GM20000 (cell line): ENCODE results near the gene PTGES3.
"Not testable (repeated sequence)": the region's sequence is repeated elsewhere in the genome, so short reads cannot be mapped to it uniquely, and the experiment has no call there.

Experiments
- DNase-seq: peaks from one replicate; pipeline ENCODE4 v3.0.0; 2012; ENCODE audit warnings: low spot score
- CTCF ChIP-seq: IDR thresholded peaks from 2 replicates; pipeline ENCODE4 v1.5.1; 2012; ENCODE audit warnings: mild to moderate bottlenecking, control low read depth; ENCODE audit errors: extremely low read depth, missing control alignments

The PTGES3 gene

GRCh38 chr12:56668197-56668457, 20.0 kb downstream of the PTGES3 start:
- no peak for DNase-seq
- no peak for TF ChIP-seq CTCF

- no peak for DNase-seq
- no peak for TF ChIP-seq CTCF
These were observed 26.0 kb downstream of the PTGES3 start for GRCh38 chr12:56661979-56662638.

- no peak for TF ChIP-seq CTCF
- no peak for DNase-seq
These were observed 26.5 kb downstream of the PTGES3 start for GRCh38 chr12:56661560-56661959.

GRCh38 chr12:56658921-56659320, 29.2 kb downstream of the PTGES3 start:
- DNase-seq = peak; percentile 45
- TF ChIP-seq CTCF = no peak

- DNase-seq = peak; percentile 52
- TF ChIP-seq CTCF = no peak
These were observed 30.4 kb downstream of the PTGES3 start for GRCh38 chr12:56657416-56658379.

- DNase-seq = not testable (repeated sequence)
These were observed 34.3 kb downstream of the PTGES3 start for GRCh38 chr12:56653781-56654180.

- DNase-seq = not testable (repeated sequence)
These were observed 40.1 kb downstream of the PTGES3 start for GRCh38 chr12:56648023-56648422.

GRCh38 chr12:56645717-56646446, 42.2 kb downstream of the PTGES3 start, which contains the start of gene ATP5F1B:
TSS of gene ATP5F1B (minus strand) at chr12:56645984. CDS start at chr12:56645963, 21 bp downstream.
- peak; percentile 96 for DNase-seq
- TF ChIP-seq CTCF = no peak
